Coronary artery (tissue), 2 donors: ENCODE data around the gene SYNJ2.

Source experiments
- DNase-seq: peaks from one replicate; pipeline ENCODE4 v3.0.0-alpha.2; 2017; ENCODE audit warnings: low spot score
- H3K27ac ChIP-seq, 2 donors: fragments of 200-600 bp; sonication (generic); one replicate each; pipeline ENCODE4 v1.5.1; 2016 to 2019
- H3K4me3 ChIP-seq: fragments of 200-600 bp; sonication (generic); 2 replicates; pipeline ENCODE4 v1.5.1; 2016; ENCODE audit warnings: mild to moderate bottlenecking, moderate library complexity
- TF ChIP-seq, protein P1 (sequence below): fragments of 200-600 bp; sonication (generic); IDR thresholded peaks from one replicate; pipeline ENCODE4 v1.5.1; 2019; ENCODE audit warnings: antibody characterized with exemption

Gene SYNJ2

DNA sequence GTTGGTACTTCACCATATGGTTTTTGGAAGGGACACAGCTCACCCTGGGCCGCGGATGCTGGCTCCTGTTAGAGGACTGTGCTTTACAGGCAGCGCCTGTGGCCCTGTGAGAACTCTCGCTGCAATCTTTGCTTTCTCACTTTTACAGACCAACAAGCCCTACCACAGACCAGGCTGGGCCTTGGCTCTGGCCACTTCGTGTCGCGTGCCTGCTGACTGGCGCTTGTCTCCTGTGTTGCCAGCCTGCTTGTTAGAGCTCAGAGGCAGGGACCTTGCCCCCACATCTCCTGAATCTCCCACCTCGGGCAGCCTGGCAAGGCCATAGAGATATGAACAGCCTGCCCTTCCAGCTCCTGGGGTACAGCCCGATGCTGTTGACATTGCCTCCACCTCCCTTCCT lies 56.1 kb downstream of the SYNJ2 start:
- H3K4me3 ChIP-seq = no peak overlapping the region
- H3K27ac ChIP-seq = peak overlapping the region in 1 of 2 donors; percentile 92
- TF ChIP-seq, protein P1, sequence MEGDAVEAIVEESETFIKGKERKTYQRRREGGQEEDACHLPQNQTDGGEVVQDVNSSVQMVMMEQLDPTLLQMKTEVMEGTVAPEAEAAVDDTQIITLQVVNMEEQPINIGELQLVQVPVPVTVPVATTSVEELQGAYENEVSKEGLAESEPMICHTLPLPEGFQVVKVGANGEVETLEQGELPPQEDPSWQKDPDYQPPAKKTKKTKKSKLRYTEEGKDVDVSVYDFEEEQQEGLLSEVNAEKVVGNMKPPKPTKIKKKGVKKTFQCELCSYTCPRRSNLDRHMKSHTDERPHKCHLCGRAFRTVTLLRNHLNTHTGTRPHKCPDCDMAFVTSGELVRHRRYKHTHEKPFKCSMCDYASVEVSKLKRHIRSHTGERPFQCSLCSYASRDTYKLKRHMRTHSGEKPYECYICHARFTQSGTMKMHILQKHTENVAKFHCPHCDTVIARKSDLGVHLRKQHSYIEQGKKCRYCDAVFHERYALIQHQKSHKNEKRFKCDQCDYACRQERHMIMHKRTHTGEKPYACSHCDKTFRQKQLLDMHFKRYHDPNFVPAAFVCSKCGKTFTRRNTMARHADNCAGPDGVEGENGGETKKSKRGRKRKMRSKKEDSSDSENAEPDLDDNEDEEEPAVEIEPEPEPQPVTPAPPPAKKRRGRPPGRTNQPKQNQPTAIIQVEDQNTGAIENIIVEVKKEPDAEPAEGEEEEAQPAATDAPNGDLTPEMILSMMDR = no peak
- no peak for DNase-seq

DNA sequence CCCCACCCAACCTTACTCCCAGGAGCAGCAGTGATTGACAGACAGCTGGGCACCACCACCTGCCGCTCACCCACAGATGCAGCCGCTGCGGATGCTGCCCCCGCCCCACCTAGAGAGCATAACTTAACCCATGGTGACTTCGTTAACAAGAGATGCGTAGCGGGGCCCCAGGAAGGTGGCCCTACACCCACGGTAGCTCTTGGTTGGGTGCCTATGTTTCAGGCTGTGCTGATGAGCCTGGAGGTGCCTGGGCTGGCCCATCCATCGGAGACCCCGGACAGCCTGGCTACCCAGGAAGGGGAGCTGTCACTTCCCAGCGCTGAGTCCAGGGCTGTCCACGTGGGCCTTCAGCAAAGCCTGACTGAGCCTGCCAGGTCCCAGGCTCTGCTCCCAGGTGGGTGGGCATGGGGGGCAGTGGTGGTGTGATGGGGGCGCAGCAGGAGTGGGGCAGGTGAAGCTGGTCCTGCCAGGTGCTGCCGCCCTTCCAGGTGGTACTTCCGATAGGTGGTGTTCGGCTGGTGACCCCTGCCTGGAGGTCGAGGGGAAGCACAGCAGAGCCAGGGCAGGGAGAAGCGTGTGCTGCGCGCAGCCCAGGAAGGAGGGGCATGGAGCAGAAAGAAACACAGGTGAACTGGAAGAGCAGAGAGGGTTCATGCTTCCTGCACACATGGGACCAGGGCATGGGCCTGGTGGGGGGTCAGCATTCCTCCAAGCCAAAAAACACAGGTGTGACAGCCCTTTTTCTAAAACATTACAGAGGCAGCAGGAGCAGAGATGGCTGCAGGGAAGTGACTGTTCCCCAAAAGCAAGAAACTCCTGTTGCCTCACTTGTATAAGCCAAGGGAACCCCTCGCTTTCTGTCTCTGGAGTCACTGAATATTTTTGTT lies 56.9 kb downstream of the SYNJ2 start:
- TF ChIP-seq, protein P1 = no peak
- peak; percentile 1 for DNase-seq
- peak overlapping the region in 1 of 2 donors; percentile 92 for H3K27ac ChIP-seq
- no peak overlapping the region for H3K4me3 ChIP-seq

DNA sequence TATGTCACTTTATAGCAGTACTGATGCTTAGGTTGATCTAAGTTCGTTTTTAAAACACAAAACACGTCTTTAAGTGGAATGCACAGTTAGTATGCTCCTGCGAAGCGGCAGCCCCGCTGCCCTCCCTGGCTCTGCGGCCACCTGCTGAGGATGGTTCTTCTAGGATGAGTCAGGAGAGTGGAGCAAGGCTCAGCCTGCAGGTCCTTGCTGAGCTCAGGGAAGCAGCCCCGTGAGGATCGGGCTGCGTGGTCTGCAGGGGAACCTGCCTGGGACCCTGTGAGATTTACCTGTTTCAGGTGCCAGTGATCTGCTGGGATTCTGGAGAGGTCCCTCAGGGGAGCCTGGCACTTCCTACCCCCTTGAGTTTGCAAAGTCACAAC lies 57.5 kb downstream of the SYNJ2 start:
- peak overlapping the region; percentile 92 to 99 for H3K27ac ChIP-seq
- no peak overlapping the region for H3K4me3 ChIP-seq
- TF ChIP-seq, protein P1 = no peak
- DNase-seq = no peak

DNA sequence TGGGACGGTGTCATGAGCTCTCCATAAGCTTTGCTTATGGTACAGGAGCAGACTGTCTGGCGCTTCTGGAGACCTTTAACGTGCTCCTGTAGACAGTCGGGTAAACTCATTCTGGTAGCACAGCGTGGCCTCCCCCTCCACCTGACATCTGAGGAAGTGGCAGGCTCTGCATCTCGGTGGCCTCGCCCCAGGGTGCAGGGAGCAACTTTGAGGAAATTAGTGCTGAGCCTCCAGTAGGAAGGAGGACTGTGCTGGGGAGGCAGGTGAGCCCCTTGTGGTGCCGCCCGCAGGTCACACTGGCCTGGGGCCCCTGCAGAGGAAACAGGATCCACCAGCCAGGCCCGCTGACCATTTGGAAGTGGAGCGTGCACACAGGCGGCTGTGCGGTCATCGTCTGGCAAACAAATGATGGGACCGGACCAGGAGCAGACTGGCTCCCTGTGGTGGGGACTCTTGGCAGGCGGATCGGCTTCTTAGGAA lies 57.9 kb downstream of the SYNJ2 start:
- Histone ChIP-seq H3K27ac (peak overlapping the region; percentile 92 to 99), H3K4me3 (no peak overlapping the region)
- TF ChIP-seq, protein P1 = no peak
- peak; percentile 78 for DNase-seq

DNA sequence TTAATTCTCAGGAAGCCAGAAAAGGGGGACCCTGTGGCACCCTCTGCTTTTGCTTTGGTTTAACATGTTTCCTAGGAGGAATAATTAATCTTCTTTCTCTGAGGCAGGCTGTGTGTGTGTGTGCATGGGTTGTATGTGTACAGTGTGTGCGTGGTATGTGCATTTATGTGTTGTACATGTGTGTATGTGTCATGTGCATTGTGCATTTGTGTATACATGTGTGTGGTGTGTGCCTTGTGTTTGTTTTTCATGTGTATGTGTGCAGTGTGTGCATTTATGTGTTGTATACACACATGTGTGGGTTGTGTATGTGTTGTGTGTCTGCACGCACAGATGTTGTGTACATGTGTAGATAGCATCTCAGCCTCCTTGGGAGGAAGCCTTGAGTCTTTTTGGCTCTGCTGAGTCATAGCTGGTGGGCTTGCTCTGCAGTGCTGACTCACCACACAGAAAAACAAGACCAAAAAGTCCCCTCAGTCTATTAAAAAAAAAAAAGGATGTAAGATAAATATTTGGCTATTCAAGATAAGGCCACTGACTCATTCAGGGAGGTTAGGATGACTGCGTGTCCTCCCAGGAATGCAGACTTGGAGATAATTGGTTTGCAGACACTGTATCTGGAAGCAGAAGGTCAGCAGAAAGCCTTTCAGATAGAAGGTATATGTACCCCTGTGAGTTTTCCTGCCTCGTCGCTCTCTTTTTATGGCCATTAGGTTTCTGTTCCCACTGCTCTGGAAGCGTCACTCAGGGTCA lies 58.6 kb downstream of the SYNJ2 start:
- TF ChIP-seq, protein P1 = no peak
- peak; percentile 82 for DNase-seq
- Histone ChIP-seq H3K4me3 (peak overlapping the region; percentile 27), H3K27ac (peak overlapping the region; percentile 92 to 99)

DNA sequence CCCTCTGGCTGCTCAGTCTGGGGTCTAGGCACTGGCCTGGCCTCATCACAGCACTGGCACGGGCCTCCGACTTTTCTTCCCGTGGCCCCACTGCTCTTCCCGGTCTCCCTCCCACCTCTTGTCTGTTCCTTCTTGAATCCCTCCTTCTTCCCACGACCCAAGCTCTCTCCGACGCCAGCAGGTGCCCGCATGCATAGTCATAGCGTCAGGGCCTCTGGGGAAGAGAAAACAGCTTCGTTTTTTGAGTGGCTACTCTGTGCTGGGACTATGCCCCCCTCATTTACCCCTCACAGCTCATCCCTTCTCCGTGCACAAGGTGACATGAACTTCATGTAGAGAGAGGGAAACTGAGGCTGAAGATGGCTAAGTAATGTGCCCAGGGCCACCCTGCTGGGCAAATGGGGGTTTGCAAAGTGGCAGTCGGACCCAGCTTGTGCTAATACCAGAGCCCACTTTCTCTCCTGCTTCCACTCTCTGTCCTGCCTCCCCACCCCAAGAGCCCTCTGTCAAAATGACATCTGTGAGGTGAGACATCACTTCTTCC lies 59.2 kb downstream of the SYNJ2 start:
- DNase-seq = peak; percentile 82
- Histone ChIP-seq H3K4me3 (peak overlapping the region; percentile 27), H3K27ac (peak overlapping the region; percentile 92 to 99)
- TF ChIP-seq, protein P1 = no peak
